Smooth muscle cell (in vitro differentiated cells): ENCODE results near the gene RAF1. TPM values are rescaled to one million over a fixed set of nuclear protein-coding genes. Genes with fewer than 3 reads are reported as not detected.
"Not testable (repeated sequence)": the region's sequence is repeated elsewhere in the genome, so short reads cannot be mapped to it uniquely, and the experiment has no call there.

Experiments used
- DNase-seq: peaks from one replicate; lab custom pipeline; 2025; ENCODE audit not compliant: unreplicated experiment; lab: John Stamatoyannopoulos, UW
- H2AFZ ChIP-seq: fragments of 200-600 bp; sonication (generic); 2 replicates; pipeline ENCODE4 v1.6.0; 2016; ENCODE audit warnings: antibody characterized with exemption, low read depth, mild to moderate bottlenecking
- H3F3A ChIP-seq: fragments of 200-600 bp; sonication (generic); 2 replicates; pipeline ENCODE4 v1.6.0; 2017; ENCODE audit warnings: antibody characterized with exemption, low read depth
- H3K27ac ChIP-seq: fragments of 200-600 bp; sonication (generic); 2 replicates; pipeline ENCODE4 v1.5.1; 2016; ENCODE audit warnings: low read depth, mild to moderate bottlenecking
- H3K27me3 ChIP-seq: fragments of 200-600 bp; sonication (generic); 2 replicates; pipeline ENCODE4 v1.6.1; 2016; ENCODE audit warnings: low read depth, mild to moderate bottlenecking
- H3K36me3 ChIP-seq: fragments of 200-600 bp; sonication (generic); 2 replicates; pipeline ENCODE4 v1.5.1; 2016; ENCODE audit warnings: low read depth
- H3K4me1 ChIP-seq: fragments of 200-600 bp; sonication (generic); 2 replicates; pipeline ENCODE4 v1.5.1; 2016; ENCODE audit warnings: low read depth
- H3K4me2 ChIP-seq: fragments of 200-600 bp; sonication (generic); 2 replicates; pipeline ENCODE4 v1.6.0; 2016; ENCODE audit warnings: mild to moderate bottlenecking
- H3K4me3 ChIP-seq: fragments of 200-600 bp; sonication (generic); 2 replicates; pipeline ENCODE4 v1.5.1; 2016; ENCODE audit warnings: mild to moderate bottlenecking
- H3K79me2 ChIP-seq: fragments of 200-600 bp; sonication (generic); 2 replicates; pipeline ENCODE4 v1.6.0; 2016; ENCODE audit warnings: low read depth, mild to moderate bottlenecking
- H3K9ac ChIP-seq: fragments of 200-600 bp; sonication (generic); 2 replicates; pipeline ENCODE4 v1.6.0; 2016; ENCODE audit warnings: low read depth
- H3K9me3 ChIP-seq: fragments of 200-600 bp; sonication (generic); replicated peaks from 2 replicates; pipeline ENCODE4 v1.5.1; 2016; ENCODE audit warnings: low read depth
- H4K20me1 ChIP-seq: fragments of 200-600 bp; sonication (generic); 2 replicates; pipeline ENCODE4 v1.6.0; 2016; ENCODE audit warnings: low read depth
- WGBS: methylation state at CpG from one replicate; pipeline ENCODE4 v1.1.7; 2016; ENCODE audit warnings: low lambda C conversion rate; 5-methylcytosine and 5-hydroxymethylcytosine counted together
- polyA plus RNA-seq: library from polyadenylated mRNA; unstranded; fragments of >200 nt; fragmentation: Nextera tagmentation; extraction: Ambion mirVana; gene quantifications from 2 replicates; pipeline ENCODE4 v1.2.1, GENCODE V29; 2016
- total RNA-seq: library from RNA; depleted of rRNA; stranded (reverse); fragments of >200 nt; gene quantifications from 2 replicates; pipeline ENCODE4 v1.2.3, GENCODE V29; 2014
- TF ChIP-seq, protein P1 (sequence below): fragments of 200-600 bp; sonication (generic); IDR thresholded peaks from 2 replicates; pipeline ENCODE4 v1.5.1; 2017; ENCODE audit warnings: borderline replicate concordance, mild to moderate bottlenecking, antibody characterized with exemption; ENCODE audit not compliant: insufficient read depth, poor library complexity, severe bottlenecking

Gene RAF1
- total and polyA plus RNA-seq, 2 experiments from 2014 or later = 48.4 to 75.4 TPM

DNA sequence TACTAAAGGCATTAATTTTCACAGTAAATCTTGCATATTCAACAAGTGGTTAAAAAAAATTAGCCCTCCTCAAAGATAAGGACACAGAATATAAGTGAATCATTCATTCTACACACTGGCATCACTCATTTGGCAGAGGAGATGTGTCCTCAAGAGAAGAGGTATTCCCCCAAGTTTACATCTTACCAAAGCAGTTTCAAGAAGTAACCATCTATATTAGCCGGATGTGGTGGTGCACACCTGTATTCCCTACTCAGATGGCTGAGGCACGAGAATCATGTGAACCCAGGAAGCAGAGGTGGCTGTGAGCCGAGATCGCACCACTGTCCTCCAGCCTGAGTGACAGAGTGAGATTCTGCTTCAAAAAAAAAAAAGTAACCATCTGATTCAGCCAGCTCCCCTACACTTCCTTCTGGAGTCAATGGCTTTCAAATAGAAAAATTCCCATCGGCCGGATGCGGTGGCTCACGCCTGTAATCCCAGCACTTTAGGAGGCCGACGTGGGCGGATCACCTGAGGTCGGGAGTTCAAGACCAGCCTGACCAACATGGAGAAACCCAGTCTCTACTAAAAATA lies 15.4 kb downstream of the RAF1 start:
- no peak overlapping the region for H3K4me2 ChIP-seq
- H3K4me1 ChIP-seq = peaks cover 12% of the 10 kb centered on the region
- TF ChIP-seq, protein P1, sequence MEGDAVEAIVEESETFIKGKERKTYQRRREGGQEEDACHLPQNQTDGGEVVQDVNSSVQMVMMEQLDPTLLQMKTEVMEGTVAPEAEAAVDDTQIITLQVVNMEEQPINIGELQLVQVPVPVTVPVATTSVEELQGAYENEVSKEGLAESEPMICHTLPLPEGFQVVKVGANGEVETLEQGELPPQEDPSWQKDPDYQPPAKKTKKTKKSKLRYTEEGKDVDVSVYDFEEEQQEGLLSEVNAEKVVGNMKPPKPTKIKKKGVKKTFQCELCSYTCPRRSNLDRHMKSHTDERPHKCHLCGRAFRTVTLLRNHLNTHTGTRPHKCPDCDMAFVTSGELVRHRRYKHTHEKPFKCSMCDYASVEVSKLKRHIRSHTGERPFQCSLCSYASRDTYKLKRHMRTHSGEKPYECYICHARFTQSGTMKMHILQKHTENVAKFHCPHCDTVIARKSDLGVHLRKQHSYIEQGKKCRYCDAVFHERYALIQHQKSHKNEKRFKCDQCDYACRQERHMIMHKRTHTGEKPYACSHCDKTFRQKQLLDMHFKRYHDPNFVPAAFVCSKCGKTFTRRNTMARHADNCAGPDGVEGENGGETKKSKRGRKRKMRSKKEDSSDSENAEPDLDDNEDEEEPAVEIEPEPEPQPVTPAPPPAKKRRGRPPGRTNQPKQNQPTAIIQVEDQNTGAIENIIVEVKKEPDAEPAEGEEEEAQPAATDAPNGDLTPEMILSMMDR = no peak
- H3K27ac ChIP-seq = no peak overlapping the region
- peaks cover 12% of the 10 kb centered on the region for H3F3A ChIP-seq
- WGBS = 95% methylated on average over 12 of the region's 12 CpGs
- no peak for DNase-seq
- no peak overlapping the region for H3K4me3 ChIP-seq
- no peak overlapping the region for H3K9ac ChIP-seq
- no peaks in the 10 kb centered on the region for H3K27me3 ChIP-seq
- no peaks in the 10 kb centered on the region for H3K36me3 ChIP-seq
- H3K9me3 ChIP-seq = no peaks in the 10 kb centered on the region
- H2AFZ ChIP-seq = no peak overlapping the region
- H4K20me1 ChIP-seq = peaks cover 100% of the 10 kb centered on the region
- H3K79me2 ChIP-seq = peaks cover 99% of the 10 kb centered on the region

GRCh38 chr3:12644331-12644937 lies 19.5 kb downstream of the RAF1 start:
- Histone ChIP-seq H3K9me3 (no peaks in the 10 kb centered on the region), H3K36me3 (no peaks in the 10 kb centered on the region), H2AFZ (no peak overlapping the region), H3F3A (peaks cover 16% of the 10 kb centered on the region), H3K9ac (no peak overlapping the region), H3K79me2 (peaks cover 95% of the 10 kb centered on the region), H3K27me3 (no peaks in the 10 kb centered on the region), H4K20me1 (peaks cover 97% of the 10 kb centered on the region), H3K4me2 (peak overlapping the region; percentile 53), H3K4me3 (no peak overlapping the region), H3K4me1 (peaks cover 18% of the 10 kb centered on the region), H3K27ac (peak overlapping the region; percentile 26)
- TF ChIP-seq, protein P1 = no peak
- WGBS = 53% methylated on average over 6 of the region's 6 CpGs
- no peak for DNase-seq

- Histone ChIP-seq H3K27me3 (no peaks in the 10 kb centered on the region), H3K4me2 (peak overlapping the region; percentile 53), H3K79me2 (peaks cover 95% of the 10 kb centered on the region), H4K20me1 (peaks cover 97% of the 10 kb centered on the region), H3K4me3 (no peak overlapping the region), H3K4me1 (peaks cover 18% of the 10 kb centered on the region), H3F3A (peaks cover 16% of the 10 kb centered on the region), H3K9ac (no peak overlapping the region), H3K36me3 (no peaks in the 10 kb centered on the region), H3K9me3 (no peaks in the 10 kb centered on the region), H3K27ac (peak overlapping the region; percentile 26), H2AFZ (no peak overlapping the region)
- WGBS = 35% methylated on average over 1 of the region's 1 CpG
- TF ChIP-seq, protein P1 = no peak
- DNase-seq = no peak
Measured at GRCh38 chr3:12643724-12644123, 20.2 kb downstream of the RAF1 start.

DNA sequence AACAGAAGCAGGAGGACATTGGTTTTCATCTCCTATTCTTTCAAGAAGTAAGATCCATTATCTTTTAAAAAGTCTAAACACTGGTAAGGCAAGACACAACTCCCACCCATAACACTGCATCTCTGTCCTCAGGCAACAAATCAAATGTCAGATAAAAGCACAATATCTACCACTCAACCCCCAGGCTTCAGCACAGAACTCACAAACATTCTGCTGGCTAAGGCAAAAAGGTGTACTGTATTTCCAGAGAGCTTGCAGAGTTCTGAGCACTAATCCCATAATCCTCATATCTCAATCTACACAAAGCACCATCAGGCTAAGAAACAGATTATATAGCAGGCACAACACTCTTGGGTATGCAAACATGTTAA lies 20.9 kb downstream of the RAF1 start:
- Histone ChIP-seq H3K79me2 (peaks cover 93% of the 10 kb centered on the region), H3K4me3 (no peak overlapping the region), H3K9me3 (no peaks in the 10 kb centered on the region), H3K27me3 (no peaks in the 10 kb centered on the region), H3K4me2 (no peak overlapping the region), H3F3A (peaks cover 16% of the 10 kb centered on the region), H3K36me3 (no peaks in the 10 kb centered on the region), H4K20me1 (peaks cover 97% of the 10 kb centered on the region), H3K4me1 (peaks cover 18% of the 10 kb centered on the region), H2AFZ (no peak overlapping the region), H3K27ac (peak overlapping the region; percentile 30), H3K9ac (no peak overlapping the region)
- TF ChIP-seq, protein P1 = no peak
- no peak for DNase-seq

GRCh38 chr3:12640853-12641252 lies 23.1 kb downstream of the RAF1 start:
- not testable (repeated sequence) for H3K4me2 ChIP-seq, H3K9ac ChIP-seq, H3K36me3 ChIP-seq, H3K4me3 ChIP-seq, H3K27me3 ChIP-seq, H2AFZ ChIP-seq, H3K27ac ChIP-seq, DNase-seq, H3K9me3 ChIP-seq
- 98% methylated on average over 4 of the region's 5 CpGs for WGBS
- Histone ChIP-seq H3K4me1 (peaks cover 18% of the 10 kb centered on the region), H4K20me1 (peaks cover 97% of the 10 kb centered on the region), H3K79me2 (peaks cover 93% of the 10 kb centered on the region), H3F3A (peaks cover 16% of the 10 kb centered on the region)
